Limb (tissue), 2 donors: ENCODE results near the gene ZBTB7C.

Experiments
- DNase-seq, 2 donors: peaks; one replicate each; pipeline ENCODE4 v3.0.0-alpha.2; 2016; ENCODE audit errors: extremely low spot score in 2 of 2

ZBTB7C gene

GRCh38 chr18:48263914-48264902, 145.0 kb downstream of the ZBTB7C start:
- no peak for DNase-seq

- DNase-seq, result no peak
Measured at GRCh38 chr18:48263192-48263853, 145.9 kb downstream of the ZBTB7C start.

- no peak for DNase-seq
Measured at GRCh38 chr18:48260237-48260636, 148.9 kb downstream of the ZBTB7C start.

- DNase-seq, result no peak
Measured at GRCh38 chr18:48256848-48257247, 152.3 kb downstream of the ZBTB7C start.

GRCh38 chr18:48254077-48254602, 155.0 kb downstream of the ZBTB7C start:
- DNase-seq, result no peak

- no peak for DNase-seq
Measured at GRCh38 chr18:48252525-48252924, 156.7 kb downstream of the ZBTB7C start.

GRCh38 chr18:48250918-48251317, 158.3 kb downstream of the ZBTB7C start:
- no peak for DNase-seq

GRCh38 chr18:48250362-48250907, 158.7 kb downstream of the ZBTB7C start:
- DNase-seq, result no peak

- DNase-seq, result no peak
Measured at GRCh38 chr18:48249854-48250253, 159.3 kb downstream of the ZBTB7C start.

- DNase-seq, result no peak
Measured at GRCh38 chr18:48244530-48244929, 164.7 kb downstream of the ZBTB7C start.

GRCh38 chr18:48238636-48239035, 170.5 kb downstream of the ZBTB7C start:
- no peak for DNase-seq

- no peak for DNase-seq
Measured at GRCh38 chr18:48238206-48238605, 171.0 kb downstream of the ZBTB7C start.

GRCh38 chr18:48236822-48237221, 172.4 kb downstream of the ZBTB7C start:
- no peak for DNase-seq

GRCh38 chr18:48230467-48231113, 178.6 kb downstream of the ZBTB7C start:
- peak in 1 of 2 donors; percentile 65 for DNase-seq

GRCh38 chr18:48229552-48229981, 179.6 kb downstream of the ZBTB7C start:
- peak in 1 of 2 donors; percentile 42 for DNase-seq

- DNase-seq, result no peak
Measured at GRCh38 chr18:48228841-48229240, 180.3 kb downstream of the ZBTB7C start.

- no peak for DNase-seq
Measured at GRCh38 chr18:48228301-48228715, 180.9 kb downstream of the ZBTB7C start.

- DNase-seq, result no peak
Measured at GRCh38 chr18:48227206-48227605, 182.0 kb downstream of the ZBTB7C start.

- no peak for DNase-seq
Measured at GRCh38 chr18:48226401-48226800, 182.8 kb downstream of the ZBTB7C start.

- DNase-seq, result peak in 1 of 2 donors; percentile 57
Measured at GRCh38 chr18:48222118-48222517, 187.1 kb downstream of the ZBTB7C start.

GRCh38 chr18:48219810-48220499, 189.2 kb downstream of the ZBTB7C start:
- no peak for DNase-seq
